Hypothalamus (tissue), 51 donors: ENCODE data around the gene FGD5.
"Not testable (repeated sequence)": the region's sequence is repeated elsewhere in the genome, so short reads cannot be mapped to it uniquely, and the experiment has no call there.

Experiments used
- DNase-seq, 51 donors: peaks; one replicate each; lab custom pipeline; 2025; lab: John Stamatoyannopoulos, UW

The FGD5 gene

GRCh38 chr3:14900881-14901873 lies 82.4 kb downstream of the FGD5 start:
- DNase-seq, result no peak

- DNase-seq, result no peak
Measured at GRCh38 chr3:14902719-14903118, 84.0 kb downstream of the FGD5 start.

DNA sequence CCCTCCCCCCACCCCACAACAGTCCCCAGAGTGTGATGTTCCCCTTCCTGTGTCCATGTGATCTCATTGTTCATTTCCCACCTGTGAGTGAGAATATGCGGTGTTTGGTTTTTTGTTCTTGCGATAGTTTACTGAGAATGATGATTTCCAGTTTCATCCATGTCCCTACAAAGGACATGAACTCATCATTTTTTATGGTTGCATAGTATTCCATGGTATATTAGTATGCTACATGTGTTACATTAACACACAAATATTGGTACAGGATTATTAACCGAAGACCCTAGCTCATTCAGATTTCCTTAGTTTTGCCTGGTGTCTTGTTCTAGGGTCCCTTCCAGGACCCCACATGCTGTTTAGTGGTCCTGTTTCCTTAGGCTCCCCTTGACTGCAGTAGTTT lies 84.7 kb downstream of the FGD5 start:
- DNase-seq, result not testable (repeated sequence)

DNA sequence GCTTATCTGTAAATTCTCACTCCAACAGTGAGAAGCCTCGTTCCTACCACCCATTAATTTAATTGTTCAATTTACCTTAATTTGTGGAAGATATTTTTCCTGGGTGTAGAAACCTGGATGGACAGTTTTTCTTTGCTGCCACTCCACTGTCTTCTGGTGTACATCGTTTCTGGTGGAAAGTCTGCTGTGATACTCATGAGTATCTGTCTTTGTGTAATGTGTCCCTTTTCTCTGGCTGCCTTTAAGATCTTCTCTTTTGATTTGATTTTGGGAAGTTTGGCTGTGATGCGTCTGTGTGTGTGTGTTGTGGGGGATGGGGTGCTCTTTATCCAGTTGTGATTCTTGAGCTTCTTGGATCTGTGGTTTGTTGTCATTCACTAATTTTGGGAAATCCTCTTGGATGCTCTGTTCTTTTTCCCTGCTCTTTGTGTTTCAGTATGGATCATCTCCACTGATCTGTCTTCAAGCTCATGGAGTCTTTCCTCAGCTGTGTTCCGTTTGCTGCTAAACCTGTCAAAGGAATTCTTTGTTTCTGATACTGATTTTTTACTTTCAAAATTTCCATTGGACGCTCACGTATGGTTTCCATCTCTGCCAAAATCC lies 86.4 kb downstream of the FGD5 start:
- no peak for DNase-seq

DNA sequence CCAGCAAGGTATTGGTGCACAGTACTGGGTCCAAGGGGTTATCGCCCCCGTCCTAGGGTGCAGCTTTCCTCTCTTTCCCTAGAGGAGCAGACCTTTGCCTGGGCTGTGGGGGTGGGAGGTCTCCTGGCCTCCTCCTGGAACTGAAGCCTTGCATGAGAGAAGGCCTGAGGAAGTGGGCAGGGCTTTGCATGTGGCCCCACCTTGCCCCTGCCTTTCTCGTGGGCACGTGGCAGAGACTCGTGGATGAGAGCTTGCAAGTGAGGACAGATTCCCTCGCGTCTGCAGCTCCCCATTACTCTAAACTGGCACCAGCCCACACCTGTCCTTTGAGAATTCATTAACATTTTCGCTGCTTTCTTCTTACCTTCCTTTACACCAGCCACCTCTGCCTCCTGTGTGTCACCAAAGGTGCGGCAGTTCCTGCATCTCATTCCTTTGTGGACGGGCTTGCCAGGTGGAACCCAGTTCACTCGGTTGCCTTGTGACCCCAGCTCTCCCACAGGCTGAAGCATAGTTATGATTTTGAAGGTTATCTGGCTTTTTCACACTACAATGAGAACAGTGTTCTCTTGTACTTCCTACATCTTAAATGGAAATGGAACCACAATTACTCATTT lies 87.7 kb downstream of the FGD5 start:
- no peak for DNase-seq

GRCh38 chr3:14907043-14907966 lies 88.5 kb downstream of the FGD5 start:
- DNase-seq, result no peak

DNA sequence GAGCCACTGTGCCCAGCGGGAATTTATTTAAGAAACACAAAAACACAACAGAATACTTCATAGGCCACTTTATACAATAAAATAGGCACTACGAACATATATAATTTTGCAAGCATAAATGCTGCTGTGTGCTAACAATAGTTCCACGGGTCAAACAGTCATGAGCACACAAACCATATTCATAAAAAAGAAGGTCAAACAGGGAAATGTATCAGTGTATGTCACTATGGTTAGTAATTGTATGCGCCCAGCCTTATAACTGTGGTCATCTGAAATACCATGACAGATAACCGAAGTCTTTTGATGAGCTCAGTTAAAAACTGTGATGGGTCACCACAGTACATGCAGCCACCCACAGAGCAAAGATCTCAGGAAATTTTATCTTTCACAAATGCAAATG lies 90.5 kb downstream of the FGD5 start:
- no peak for DNase-seq

- DNase-seq, result no peak
Measured at GRCh38 chr3:14911651-14912050, 92.9 kb downstream of the FGD5 start.

DNA sequence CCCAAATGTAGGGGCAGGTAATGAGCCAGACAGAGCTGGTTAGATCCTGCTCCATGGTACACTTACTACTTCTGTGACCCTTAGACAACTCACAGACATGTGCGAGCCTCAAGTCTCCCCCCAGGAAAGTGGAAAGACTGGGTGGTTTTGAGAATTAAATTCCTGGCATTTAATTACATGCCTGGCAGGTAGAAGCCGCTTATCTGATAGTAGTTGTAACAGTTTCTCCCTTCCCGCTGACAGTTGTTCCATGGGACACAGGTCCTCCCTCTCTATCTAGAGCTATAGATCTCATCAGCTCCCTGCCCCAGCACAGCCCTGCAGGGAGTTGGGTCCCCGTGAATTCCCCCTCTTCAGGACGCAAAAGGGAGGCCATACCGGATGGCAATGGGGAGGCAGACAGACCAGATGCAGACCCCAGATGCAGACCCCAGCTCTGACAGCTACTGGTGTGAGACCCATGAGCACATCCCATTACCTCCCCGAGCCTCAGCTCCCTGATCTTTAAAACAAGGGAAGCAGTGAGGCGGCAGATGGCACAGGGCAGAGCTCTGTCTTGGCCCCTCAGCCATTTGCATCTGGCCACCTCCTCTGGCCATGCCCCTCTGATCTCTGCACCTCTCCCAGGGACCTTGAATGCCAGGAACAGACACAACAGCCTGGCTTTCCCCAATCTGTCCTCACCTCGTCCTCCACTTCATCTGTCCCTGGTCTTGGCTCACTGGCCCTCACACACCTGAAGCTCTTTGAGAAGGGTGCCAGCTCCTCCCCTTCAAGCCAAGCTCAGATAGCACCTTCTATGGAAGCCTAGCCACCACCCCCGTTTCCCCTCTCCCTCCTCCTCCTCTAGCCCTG lies 94.5 kb downstream of the FGD5 start:
- DNase-seq, result no peak

DNA sequence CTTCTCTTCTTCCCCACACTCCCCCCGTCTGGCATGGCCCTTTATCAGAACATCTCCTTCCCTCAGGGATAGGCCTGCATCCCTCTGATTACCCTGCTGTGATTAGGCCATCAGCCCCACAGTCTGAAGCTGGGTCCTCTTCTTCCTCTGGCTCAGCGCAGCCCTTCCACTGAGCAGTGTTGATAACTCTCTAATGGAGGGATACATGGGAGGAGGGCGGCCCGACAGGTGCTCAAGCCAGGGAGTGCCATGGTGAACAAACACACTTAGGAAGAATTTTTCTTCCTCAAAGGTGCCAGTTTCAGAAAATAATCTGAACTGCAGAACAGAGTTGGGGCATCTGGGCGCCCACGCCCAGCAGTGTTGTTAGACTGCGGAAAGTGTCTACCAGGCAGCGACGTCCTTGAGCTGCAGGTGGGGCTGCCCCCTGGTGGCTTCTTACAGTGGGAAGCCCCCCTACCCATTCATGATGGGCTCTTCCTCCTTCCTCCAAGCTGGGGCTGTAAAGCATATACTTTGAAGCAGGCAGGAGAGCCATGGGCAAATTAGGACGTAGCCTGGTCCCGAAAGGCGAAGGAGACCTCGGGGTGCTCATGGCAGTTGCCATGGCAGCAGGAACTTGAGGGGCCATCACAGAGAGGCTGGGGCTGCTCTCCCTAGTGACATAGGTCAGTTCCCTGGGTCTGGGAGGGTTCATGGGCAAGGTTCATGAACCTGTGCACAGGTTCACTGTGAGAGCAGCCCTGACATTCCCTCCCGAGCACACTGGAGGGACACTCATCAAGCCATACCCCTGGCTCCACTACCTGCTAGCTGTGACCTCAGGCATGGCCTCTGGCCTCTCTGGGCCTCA lies 95.4 kb downstream of the FGD5 start:
- no peak for DNase-seq

GRCh38 chr3:14914779-14915117 lies 96.0 kb downstream of the FGD5 start:
- DNase-seq, result no peak

DNA sequence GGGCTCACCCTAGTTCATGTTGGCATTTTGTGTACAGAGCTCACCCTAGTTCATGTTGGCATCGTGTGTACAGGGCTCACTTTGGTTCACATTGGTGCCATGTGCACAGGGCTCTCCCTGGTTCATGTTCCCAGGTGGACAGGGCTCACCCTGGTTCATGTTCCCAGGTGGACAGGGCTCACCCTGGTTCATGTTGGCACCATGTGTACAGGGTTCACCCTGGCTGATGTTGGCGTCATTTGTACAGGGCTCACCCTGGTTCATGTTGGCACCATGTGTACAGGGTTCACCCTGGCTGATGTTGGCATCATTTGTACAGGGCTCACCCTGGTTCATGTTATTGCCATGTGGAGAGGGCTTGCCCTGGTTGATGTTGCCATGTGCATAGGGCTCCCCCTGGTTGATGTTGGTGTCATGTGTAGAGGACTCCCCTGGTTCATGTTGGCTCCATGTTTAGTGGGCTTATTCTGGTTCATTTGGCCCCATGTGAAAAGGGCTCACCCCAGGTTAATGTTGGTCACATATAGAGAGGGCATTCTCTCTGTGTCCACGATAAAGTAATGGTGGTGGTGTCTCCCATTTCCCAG lies 97.0 kb downstream of the FGD5 start:
- DNase-seq, result no peak

GRCh38 chr3:14918356-14918860 lies 99.6 kb downstream of the FGD5 start:
- no peak for DNase-seq

GRCh38 chr3:14920536-14920935 lies 101.8 kb downstream of the FGD5 start:
- no peak for DNase-seq

GRCh38 chr3:14921034-14921616 lies 102.4 kb downstream of the FGD5 start:
- peak; percentile 4 to 91 (median 71) for DNase-seq

DNA sequence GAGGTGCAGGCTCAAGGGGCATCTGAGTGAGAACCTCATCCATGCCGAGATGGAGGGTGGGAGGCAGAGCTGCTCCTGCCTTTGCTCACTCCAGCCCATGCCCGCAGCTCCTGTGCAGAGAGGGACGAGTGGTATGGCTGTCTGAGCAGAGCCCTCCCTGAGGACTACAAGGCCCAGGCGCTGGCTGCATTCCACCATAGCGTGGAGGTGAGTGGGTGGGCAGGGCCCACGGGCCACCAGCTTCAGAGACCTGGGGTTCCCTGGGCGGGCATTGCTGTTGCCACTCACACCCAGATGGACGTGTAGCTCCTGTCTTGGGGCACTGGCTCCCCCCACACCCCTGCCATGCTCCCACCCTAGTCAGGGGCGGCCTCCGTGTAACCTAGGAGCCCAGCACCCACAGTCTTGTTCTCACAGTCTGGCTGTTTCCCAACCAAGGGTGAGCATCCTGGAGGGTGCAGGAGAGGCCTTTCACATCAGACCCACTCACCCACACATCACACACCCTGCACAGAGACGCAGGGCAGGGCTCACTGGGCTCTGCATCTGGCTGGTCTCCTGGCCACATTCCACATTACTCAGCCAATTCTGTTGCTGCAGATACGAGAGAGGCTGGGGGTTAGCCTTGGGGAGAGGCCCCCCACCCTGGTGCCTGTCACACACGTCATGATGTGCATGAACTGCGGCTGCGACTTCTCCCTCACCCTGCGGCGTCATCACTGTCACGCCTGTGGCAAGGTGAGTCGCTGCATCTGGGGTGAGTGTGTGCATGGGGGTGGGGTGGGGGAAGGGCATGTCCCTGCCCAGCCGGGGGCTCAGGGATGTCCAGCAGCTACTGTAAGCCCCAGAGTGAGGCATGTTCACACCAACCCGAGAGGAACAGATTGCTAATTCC lies 103.3 kb downstream of the FGD5 start:
- no peak for DNase-seq

GRCh38 chr3:14922863-14923262 lies 104.1 kb downstream of the FGD5 start:
- no peak for DNase-seq
